ENCODE results near the gene COL28A1. TPM values are rescaled to one million over a fixed set of nuclear protein-coding genes. Genes with fewer than 3 reads are reported as not detected.

COL28A1 gene
- total and polyA plus RNA-seq, 4 donors: 1.3 to 10.2 (median 3.2) TPM

- no peak for ATAC-seq (ENCODE audit: insufficient read depth, low FRiP score)
- H3K9ac ChIP-seq (ENCODE audit: insufficient read depth in 1 of 2, low read length in 2 of 2): no peak overlapping the region
- H3K4me1 ChIP-seq (ENCODE audit: control insufficient read depth in 5 of 5, insufficient read depth in 5 of 5, low read length in 5 of 5): no peaks in the 10 kb centered on the region
- 85 to 88% methylated on average over 2 of the region's 2 CpGs for WGBS, 2 donors
- no peaks in the 10 kb centered on the region for H3K9me3 ChIP-seq (ENCODE audit: control insufficient read depth in 4 of 4, insufficient read depth in 3 of 4, low read length in 3 of 4)
- H3K27me3 ChIP-seq (ENCODE audit: control insufficient read depth in 3 of 3, insufficient read depth in 3 of 3, low read length in 2 of 3): no peaks in the 10 kb centered on the region
- no peaks in the 10 kb centered on the region for H3K36me3 ChIP-seq (ENCODE audit: control insufficient read depth in 4 of 4, insufficient read depth in 4 of 4, low read length in 4 of 4)
- no peak for TF ChIP-seq CTCF (IDR thresholded peaks at IDR 0.05; ENCODE audit: control extremely low read depth, extremely low read depth)
- no peak overlapping the region for H3K27ac ChIP-seq (ENCODE audit: low read depth in 1 of 2, low read length in 1 of 2)
- DNase-seq: no peak
- no peak overlapping the region for H3K4me3 ChIP-seq
These were observed 224.7 kb downstream of the COL28A1 start for GRCh38 chr7:7311001-7311400.

GRCh38 chr7:7309203-7309602 is 226.5 kb downstream of the COL28A1 start:
- TF ChIP-seq CTCF (IDR thresholded peaks at IDR 0.05; ENCODE audit: control extremely low read depth, extremely low read depth): no peak
- H3K27ac ChIP-seq (ENCODE audit: low read depth in 1 of 2, low read length in 1 of 2): no peak overlapping the region
- no peak for DNase-seq
- H3K36me3 ChIP-seq (ENCODE audit: control insufficient read depth in 4 of 4, insufficient read depth in 4 of 4, low read length in 4 of 4): no peaks in the 10 kb centered on the region
- WGBS, 2 donors: 95 to 97% methylated on average over 1 of the region's 1 CpG
- no peaks in the 10 kb centered on the region for H3K27me3 ChIP-seq (ENCODE audit: control insufficient read depth in 3 of 3, insufficient read depth in 3 of 3, low read length in 2 of 3)
- H3K4me1 ChIP-seq (ENCODE audit: control insufficient read depth in 5 of 5, insufficient read depth in 5 of 5, low read length in 5 of 5): no peaks in the 10 kb centered on the region
- ATAC-seq (ENCODE audit: insufficient read depth, low FRiP score): no peak
- no peak overlapping the region for H3K4me3 ChIP-seq
- peaks cover 0 to 2% (median 0%) of the 10 kb centered on the region in 4 donors for H3K9me3 ChIP-seq (ENCODE audit: control insufficient read depth in 4 of 4, insufficient read depth in 3 of 4, low read length in 3 of 4)
- no peak overlapping the region for H3K9ac ChIP-seq (ENCODE audit: insufficient read depth in 1 of 2, low read length in 2 of 2)

Other genes with a start within 250 kb of the COL28A1 start
- gene MIOS, start 31.0 kb upstream of the COL28A1 start, total RNA-seq: 10 to 100 TPM; 29.5 to 45.6 TPM
- 10 to 100 TPM in 1 of 2 donors, 1 to 10 TPM in 1; 8.7 to 18.5 TPM for gene MIOS, start 31.0 kb upstream of the COL28A1 start, polyA plus RNA-seq
- 10 to 100 TPM; 14.5 to 19.2 TPM for gene UMAD1, start 104.9 kb upstream of the COL28A1 start, total RNA-seq
- gene UMAD1, start 104.9 kb upstream of the COL28A1 start, polyA plus RNA-seq: 1 to 10 TPM; 7.7 to 9.9 TPM
- 10 to 100 TPM; 22.6 to 28.5 TPM for gene RPA3, start 182.7 kb upstream of the COL28A1 start, total RNA-seq
- gene RPA3, start 182.7 kb upstream of the COL28A1 start, polyA plus RNA-seq: 10 to 100 TPM; 23.1 to 40.9 TPM